ENCODE results near the gene TEX29.

Gene TEX29

DNA sequence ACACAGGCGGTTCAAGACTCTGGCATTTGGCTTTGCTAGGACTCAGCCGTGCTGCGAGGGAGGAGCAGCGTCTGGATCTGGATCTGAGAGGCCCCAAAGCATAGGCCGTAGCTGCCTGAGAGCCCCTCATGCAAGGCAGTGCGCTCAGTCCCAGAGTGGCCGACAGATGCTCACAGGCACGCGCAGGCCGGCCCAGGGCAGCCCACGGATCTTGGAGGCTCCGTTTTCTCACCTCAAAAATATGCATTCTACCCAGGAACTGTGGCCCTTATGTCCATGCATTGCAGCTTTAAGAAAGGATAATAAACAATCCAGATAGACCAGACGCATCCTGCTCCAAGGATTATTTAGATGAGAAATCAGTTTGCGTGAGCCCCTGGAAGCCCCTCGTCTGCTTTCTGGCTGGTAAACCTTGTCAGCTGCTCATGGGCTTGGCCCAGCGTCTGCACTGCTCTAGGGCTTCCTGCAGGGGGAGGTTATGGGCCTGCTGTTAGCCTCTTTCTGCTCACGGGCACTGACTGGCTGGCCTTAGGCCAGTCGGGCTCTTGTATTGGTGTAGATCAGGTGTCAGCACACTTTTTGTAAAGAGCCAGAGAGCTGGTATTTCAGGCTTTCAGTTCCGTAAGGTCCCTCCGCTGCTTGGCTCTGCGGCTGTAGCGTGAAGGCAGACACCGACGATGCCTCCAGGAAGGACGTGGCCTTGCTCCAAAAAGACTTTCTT lies 24.2 kb downstream of the TEX29 start:
- peak; percentile 66 for DNase-seq

DNA sequence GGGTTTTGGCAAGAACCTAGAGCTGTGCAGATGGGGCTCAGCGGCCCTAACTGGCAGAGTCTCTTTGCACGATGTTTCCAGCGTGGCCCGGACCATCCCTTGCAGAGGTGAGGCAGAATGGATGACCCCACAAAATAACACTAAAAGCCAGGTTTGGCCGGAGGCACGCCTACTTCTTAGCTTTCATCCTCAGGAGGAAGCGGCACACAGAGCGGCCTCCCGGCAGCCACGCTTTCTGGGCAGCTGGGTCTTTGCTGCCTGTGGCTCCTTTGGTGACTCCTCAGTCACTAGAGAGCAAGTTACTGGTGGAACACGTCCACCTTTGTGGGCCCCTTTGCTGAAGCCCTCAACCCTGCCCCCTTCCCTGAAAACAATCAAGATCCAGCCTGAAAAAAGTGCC lies 25.2 kb downstream of the TEX29 start:
- no peak for DNase-seq

DNA sequence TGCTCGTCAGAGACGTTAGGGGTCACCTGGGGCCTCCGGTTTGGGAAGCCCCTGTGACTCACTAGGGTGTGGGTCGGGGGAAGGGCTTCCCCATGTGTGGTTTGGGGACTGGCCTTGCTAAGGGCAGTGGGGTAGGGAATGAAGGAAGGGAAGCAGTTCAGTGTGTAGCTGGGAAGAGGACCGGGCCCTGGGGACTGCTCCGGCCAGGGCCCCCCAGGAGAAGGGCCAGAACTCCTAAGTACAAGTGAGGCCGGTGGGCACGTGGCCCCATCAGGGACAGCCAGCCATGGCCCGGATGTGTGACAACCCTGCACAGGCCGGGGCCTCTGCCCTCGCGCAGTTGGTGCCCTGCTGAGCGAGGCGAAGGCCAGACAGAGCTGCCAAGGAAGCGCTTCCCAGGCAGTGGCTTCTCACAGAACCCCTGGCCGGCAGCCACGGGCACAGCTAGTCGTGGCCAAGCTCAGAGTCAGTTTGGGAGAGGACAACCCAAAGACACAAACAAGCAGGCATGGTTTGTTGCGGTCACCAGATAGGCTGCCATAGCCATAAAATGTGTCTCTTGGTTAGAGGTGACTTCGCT lies 25.7 kb downstream of the TEX29 start:
- DNase-seq, result no peak

DNA sequence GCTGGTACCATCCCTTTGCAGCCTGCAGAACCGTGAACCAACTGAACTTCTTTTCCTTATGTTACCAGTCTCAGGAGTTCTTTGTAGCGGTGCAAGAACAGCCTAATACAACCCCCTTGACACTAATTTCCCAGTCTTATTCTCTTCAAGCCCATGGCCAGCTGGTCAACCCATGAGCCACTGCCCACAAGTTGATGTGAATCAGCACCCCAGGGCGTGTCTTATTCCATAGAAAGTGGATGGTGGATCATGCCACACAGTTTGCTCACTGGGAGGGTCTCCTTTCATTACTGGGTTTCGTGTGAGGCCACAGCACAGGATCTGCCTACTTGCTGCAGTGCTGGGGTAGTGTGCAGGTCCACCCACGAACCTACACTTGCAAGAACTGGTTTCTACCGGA lies 27.0 kb downstream of the TEX29 start:
- no peak for DNase-seq

DNA sequence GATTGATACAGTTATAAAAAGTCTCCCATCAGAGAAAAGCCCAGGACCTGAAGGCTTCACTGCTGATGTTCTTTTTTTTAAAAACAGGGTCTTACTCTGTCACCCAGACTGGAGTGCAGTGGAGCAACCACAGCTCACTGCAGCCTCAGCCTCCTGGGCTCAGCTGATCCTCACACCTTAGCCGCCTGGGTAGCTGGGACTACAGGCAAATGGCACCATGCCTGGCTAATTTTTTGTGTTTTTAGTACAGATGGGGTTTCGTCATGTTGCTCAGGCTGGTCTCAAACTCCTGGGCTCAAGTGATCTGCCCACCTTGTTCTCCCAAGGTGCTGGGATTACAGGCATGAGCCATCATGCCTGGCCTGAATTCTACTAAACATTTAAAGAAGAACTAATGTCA lies 33.1 kb downstream of the TEX29 start:
- DNase-seq, result no peak

DNA sequence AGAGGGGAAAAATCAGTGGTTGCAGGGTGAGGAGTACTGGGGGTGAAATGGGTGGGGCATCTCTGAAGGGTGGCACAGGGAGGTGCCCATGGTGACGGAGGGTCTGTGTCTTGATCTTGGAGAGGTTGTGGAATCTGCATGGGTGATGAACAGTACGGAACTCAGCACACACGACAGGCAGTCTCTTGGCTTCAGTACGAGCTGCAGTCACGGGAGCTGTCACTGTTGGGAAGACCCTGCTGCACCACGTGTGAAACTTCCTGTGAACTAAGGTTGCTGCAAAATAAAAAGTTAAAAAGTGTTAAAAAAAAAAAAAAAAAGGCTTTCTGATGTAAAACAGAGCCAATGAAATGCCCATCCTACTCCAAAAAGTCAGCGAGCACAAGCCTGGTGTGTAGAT lies 34.3 kb downstream of the TEX29 start:
- DNase-seq, result no peak

DNA sequence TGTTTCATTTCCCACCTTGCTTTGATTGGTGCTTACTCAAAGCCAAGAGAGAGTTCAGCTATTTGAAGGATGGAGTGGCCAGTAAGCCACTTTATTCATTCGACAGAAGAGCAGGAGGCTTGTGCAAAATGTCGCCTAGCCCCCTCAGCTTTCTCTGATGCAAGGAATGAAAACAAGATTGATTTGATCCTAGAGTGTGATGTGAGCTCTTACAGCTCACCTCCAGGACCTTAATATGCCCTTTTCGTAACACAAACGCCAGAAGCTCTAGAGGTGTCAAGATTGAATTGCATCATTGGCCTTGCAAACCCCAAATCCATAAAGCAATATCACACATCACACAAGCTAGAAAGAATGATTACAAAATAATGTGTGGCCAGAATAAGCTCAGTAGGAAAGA lies 36.4 kb downstream of the TEX29 start:
- no peak for DNase-seq

DNA sequence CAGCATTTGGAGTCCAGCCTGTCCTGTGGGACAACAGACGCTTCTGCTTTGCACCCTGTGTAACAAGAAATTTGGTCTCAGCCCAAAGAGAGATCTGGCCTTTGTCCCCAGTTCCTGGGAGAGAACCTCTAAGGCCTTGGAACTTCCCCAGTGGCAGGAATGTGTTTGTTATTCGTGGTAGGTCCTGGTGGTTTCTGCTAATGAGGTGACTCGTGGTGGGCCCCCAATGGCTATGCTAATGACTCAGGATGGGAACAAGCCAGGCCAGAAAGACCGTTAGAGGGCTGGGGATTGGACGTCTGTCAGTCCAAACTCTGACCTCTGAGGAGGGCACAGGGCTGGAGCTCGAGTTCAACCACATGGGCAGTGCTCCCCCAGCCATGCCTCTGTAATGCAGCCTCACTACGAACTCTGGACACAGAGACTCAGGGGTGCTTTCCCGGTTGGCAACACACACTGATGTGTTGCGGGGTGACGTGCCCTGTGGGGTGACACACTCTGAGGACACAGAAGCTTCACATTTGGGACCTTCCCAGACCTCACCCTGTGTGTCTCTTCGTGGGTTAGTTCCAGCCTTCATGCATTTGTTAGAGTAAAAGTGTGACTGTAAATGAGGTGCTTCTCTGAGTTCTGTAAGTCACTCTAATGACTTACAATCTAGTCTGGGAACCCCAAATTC lies 38.9 kb downstream of the TEX29 start:
- DNase-seq, result no peak

DNA sequence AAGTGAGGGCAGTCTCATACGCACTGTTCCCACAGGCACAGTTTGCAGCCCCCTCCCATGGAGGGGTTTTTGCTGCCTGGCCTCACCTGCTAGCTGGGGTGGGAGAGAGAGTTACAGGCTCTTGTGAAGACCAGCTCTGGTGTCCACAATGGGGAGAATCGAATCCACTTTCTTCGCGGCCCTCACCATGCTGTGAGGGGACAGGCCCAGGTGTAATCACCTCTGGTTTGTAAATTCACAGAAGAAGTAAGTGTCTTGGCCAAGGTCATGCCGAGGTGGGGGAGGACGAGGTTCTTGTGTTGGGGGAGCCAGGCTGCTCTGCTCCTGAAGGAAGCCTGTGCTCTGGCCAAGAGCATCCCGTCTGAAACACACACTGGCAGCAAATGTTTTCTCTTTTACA lies 39.5 kb downstream of the TEX29 start:
- DNase-seq, result no peak

DNA sequence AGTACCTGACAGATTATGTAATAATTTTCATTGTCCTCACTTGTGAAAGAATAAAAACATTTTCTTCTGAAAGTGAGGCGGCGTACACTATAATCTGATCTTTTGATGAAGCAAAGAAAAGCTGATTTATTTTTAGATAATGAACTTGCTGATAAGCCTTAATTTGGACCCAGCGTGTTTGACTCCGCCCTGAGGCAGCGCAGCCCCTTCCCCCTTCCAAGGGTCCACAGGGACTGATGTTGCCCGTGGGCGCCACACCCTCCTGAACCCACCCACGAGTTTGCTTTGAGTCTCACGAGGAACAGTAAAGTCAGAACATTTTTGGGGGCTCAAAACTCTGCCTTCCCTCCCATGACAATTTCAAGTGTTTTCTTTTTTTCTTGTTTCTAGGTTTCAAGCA lies 40.0 kb downstream of the TEX29 start:
- DNase-seq, result no peak

DNA sequence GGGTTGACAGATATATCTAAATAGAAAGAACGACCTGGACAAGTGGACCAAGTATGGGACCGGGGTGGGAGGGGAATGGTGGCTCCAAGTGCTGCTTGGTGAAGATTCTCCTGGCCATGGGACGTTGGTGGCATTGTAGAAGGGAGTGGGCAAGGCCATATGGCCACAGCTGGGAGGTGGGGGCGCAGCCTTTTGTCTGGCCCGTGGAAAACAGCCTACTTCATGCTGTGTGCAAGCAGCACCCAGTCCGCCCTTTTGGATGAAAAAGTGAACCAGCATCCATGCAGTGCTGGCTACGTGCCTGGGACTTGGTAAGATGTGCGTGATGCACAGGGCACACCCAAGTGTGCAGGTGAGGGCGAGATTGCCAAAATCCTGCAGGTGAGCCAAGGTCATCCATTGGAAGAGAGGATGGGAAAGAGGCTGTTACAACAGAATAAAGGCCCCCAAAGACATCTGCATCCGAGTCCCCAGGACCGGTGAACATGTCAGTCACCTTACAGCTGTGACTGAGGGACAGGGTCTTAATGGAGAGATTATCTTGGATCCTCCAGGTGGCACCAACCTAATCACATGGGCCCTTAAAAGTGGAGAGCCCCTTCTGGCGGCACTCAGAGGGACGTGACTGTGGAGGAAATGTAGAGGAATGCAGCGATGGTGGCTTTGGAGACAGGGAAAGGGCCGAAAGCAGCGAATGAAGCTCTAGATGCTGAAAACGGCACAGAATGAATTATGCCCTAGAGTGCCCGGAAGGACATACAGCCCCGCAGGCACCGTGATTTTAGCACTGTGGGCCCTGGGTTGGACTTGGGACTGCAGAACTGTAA lies 40.8 kb downstream of the TEX29 start:
- no peak for DNase-seq

DNA sequence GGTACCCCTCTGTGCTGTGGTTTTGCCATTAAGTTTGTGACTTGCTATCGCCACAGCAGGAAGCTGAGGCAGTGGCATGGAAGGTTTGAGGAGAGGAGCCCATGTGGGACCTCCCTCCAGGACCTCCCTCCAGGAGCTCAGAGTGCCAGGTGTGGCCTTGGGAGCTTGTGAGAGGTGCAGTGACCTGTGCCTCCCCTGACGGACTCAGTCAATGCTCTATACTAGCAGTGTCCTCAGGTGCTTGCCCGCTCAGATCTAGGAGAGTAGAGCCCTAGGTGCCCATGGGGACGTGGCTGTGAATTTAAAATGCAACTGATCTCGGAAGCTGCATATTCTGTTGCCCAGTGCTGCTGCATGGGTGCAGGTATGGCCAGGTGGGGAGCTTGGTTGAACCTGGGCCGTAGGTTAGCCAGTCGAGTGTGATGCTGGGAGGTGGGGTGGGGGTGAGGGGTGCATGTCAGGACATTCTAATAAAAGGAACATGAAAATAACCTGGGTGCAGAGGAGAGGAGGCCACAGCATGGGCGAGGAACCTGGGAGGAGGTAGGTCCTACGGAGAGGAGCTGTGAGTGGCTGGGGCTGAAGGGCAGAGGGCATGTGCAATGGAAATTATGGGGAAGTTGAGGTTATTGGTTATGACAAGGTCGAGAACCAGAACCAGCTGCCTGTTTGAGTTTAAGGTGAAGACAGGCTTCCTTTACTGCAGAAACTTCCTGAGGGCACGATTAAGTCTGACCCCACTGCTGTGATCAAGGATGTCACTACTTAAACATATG lies 41.6 kb downstream of the TEX29 start:
- no peak for DNase-seq

DNA sequence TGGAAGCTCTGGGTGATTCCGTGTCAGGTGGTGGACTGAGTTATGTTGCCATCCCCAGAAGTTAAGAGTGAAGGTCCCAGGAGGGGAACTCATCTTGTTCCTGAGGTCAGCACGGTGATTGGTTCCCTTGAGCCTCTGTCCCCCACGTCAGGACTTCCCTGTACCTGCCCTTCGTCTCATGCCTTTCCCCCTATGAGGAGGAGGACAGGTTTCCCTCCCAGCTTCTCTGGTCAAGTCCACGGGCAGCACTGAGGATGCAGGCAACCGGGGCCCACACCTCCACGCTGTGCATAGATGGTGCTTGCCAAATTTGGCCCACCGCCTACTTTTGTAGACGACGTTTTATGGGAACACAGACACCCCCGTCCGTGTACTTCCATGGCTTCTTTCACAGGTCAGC lies 42.7 kb downstream of the TEX29 start:
- no peak for DNase-seq

DNA sequence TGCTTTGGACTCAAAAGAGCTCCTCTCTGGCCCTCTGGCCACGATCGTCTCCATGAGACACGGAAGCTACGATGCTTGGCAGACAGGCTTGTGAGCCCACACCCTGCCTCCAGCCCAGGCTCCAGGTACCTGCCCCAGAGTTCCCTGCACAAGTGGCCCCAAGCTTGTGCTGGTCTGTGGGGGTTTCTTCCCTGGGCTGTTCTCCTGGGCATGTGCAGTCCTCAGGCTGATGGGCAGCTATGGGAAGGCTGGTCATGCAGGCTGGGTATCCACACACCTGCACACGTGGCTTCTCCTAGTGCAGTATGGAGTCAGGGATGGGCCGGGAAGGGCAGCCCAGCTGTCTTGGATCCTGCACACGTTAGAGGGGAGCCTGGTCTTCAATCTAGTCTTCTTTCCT lies 43.1 kb downstream of the TEX29 start:
- no peak for DNase-seq

DNA sequence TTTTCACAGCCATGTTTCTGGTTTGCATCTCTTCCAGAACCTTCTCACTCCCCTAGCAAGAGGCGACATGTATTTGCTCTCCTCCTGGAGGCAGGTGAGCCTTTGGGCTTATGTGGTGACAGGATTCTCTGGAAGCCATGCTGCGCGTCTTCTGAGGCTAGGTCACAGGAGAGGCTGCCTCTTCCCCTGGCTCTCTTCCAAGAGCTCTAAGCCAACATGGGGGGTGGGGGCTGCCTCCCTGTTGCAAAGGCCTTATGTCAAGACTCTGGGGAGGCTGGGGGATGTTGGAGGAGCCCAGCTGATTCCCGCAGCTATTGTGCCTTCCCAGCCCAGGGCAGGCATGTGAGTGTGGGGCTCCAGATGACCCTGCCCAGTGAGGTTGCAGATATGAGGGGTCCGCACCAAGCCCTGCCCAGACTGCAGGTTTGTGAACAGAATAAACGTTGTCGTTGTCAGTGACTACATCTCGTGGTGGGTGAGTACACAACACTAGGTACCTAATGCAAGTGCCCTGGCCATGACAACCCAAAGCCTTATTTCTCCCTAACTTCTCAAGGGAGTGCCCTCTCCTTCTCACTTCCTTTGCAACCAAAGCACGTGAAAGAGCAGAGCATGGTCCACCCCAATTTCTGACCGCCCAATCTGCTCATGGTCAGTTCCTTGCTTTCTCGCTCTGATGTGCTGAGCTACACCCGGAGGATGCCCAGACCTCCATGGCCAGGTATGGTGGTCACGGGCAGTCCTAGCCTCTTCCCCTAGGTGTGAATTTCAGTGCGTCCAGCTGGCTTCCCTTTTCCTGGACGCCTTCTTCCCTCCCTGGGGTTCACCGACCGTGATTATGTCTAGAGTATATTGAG lies 44.9 kb downstream of the TEX29 start:
- DNase-seq, result no peak

DNA sequence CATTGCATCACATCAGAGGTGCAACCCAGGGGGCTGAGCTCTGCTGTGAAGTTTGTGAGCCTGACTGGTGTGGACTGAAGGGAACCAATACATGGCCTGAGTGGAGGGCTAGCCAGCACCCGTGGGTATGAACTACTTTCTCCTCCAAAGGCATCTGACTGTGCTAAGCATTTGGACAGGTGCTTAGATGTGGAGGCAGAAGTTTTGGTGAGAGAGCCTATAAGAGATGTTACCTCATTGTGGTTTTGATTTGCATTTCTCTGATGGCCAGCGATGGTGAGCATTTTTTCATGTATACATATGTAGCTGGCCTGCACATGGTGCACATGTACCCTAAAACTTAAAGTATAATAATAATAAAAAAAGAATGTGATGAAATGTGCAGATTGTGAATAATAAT lies 46.9 kb downstream of the TEX29 start:
- no peak for DNase-seq

DNA sequence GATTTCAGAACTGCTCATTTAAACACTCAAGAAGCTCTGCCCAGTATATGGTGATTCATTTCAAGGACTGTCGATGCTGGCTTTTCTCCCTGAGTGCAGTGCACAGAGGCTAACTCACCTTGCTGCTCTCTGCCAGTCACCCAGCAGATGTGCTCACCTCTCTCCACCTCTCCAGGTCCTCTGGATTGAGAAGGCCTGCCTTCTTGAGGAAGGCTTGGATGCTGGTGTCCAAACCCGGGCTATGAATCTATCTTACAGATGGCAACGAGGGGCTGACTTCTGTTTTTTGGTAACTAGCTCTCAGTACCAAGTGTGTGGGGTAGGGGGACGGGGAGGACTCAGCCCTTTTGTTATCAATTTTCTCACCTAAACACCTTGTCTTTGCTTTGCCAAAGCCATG lies 47.6 kb downstream of the TEX29 start:
- DNase-seq, result no peak

DNA sequence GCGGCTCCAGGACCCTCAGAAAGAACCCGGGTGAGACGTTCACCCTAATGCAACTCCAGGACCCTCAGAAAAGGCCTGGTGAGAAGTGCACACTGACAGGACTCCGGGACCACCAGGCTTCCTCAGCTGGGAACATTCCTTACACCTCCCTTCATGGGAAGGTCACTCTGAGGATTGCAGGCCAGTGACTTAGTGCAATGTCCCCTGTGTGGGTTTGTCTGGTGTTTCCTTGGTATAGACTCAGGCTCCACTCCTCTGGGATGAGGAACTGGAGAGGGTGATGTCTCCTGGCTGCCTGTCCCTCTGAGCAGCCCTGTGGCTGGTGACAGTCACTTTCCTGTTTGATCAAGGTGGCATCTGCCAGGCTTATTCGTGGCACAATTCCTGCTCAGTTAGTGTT lies 49.7 kb downstream of the TEX29 start:
- DNase-seq, result no peak

DNA sequence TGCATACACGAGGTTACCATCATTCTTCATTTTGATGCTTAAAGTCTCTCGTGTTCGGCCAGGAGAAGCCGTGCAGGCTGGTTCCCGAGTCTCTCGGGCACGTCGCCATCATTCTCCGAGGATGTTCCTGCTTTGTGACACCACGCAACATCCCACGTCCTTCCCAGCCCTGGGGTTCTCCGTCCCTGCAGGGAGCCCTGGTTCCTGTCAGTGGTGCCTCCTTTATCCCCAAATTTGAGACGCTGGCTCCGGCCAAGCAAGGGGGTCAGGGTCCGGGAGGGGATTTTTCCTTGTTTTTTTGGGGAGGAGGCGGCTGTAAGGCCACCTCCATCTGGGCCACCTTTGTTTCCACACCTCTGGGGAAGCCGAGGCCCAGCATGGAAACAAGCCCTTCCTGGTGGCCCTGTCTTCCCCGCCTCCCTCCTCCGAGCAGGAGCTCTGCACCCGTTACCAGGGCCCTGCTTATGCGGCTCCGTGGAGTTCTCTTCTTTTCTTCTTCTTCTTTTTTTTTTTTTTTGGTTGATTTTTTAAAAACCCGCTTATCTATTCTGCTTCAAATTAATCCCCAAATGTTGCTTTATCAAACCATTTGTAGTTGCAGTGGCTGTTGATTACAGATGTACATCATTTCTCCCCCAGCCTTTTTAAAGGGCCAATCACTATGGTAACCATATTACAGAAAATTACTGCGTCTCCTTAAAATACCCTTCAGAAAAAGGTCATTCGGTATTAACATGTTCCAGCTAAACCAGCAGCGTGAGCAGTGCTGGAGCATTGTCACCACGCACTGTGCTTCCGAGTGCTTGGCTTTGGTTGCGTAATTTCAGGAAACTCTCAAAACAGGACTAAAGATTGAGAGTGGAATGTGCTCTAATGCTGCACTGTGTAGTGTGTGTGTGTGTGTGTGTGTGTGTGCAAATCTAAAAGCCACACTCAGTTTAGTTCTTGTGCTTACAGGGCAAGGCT lies 50.4 kb downstream of the TEX29 start:
- DNase-seq, result no peak

DNA sequence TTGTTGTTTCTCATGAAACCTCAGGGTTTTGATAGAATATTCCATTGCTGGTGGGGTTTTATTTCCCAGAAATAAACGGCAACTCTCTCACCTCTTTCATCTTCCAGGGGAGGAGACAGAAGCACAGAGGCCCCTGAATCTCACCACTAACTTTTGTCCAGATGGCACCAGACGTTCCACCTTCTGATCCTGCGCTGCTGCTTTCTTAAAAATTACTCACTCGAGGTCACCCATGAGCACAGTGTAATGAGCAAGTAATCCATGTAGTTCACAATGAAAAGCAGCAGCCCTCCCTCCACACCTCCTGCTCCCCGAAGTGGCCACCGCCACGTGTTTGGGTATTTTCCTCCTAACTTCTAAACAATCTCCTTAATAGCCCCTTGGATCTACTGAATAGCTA lies 51.3 kb downstream of the TEX29 start:
- DNase-seq, result no peak

All from DMS53 (cell line).